ENCODE data around the gene KRT6C. TPM values are rescaled to one million over a fixed set of nuclear protein-coding genes. Genes with fewer than 3 reads are reported as not detected.
A peak's percentile ranks its signal among the peaks of the same experiment; 100 is the strongest.

The KRT6C gene
- total and polyA plus RNA-seq, 2 donors from 2014 or later, result not detected

- no peak for TF ChIP-seq CTCF (IDR thresholded peaks at IDR 0.05; ENCODE audit: borderline replicate concordance, extremely low read depth, insufficient read depth)
- no peak for DNase-seq
- H3K27ac ChIP-seq (ENCODE audit: low read depth in 2 of 2, low read length in 2 of 2), result no peak overlapping the region
- H3K9ac ChIP-seq (ENCODE audit: low read length in 3 of 3), result no peak overlapping the region
- no peak overlapping the region for H3K4me3 ChIP-seq (ENCODE audit: low read length in 3 of 3)
- H3K27me3 ChIP-seq (ENCODE audit: control insufficient read depth, insufficient read depth, low read length), result no peaks in the 10 kb centered on the region
- intact Hi-C loops (cut with DNase I), result no loop called here
- no peak for FAIRE-seq
- no peaks in the 10 kb centered on the region for H3K36me3 ChIP-seq (ENCODE audit: control insufficient read depth in 2 of 3, insufficient read depth in 3 of 3, low read length in 3 of 3)
- H3K4me1 ChIP-seq (ENCODE audit: control insufficient read depth in 2 of 3, insufficient read depth in 2 of 3, low read depth in 1 of 3, low read length in 3 of 3), result no peaks in the 10 kb centered on the region
- H3K9me3 ChIP-seq (ENCODE audit: control insufficient read depth in 2 of 3, insufficient read depth in 1 of 3, low read length in 3 of 3), result no peaks in the 10 kb centered on the region
These were observed 42.6 kb upstream of the KRT6C start for GRCh38 chr12:52515927-52516831.

DNA sequence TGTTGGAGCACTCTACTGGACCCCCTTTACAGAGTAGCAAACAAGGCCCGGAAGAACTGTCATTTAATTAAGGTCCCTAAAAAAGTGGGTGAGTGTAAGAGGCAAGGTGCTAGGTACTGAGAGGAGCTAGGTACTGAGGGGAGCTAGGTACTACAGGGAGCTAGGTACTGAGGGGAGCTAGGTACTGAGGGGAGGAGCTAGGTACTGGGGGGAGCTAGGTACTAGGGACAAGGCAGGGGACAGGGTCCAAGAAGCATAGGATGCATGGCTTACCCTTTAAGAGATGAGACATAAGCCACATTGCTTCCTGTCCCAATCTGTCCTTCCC lies 41.7 kb upstream of the KRT6C start:
- no peaks in the 10 kb centered on the region for H3K9me3 ChIP-seq (ENCODE audit: control insufficient read depth in 2 of 3, insufficient read depth in 1 of 3, low read length in 3 of 3)
- H3K4me1 ChIP-seq (ENCODE audit: control insufficient read depth in 2 of 3, insufficient read depth in 2 of 3, low read depth in 1 of 3, low read length in 3 of 3), result no peaks in the 10 kb centered on the region
- no peak overlapping the region for H3K4me3 ChIP-seq (ENCODE audit: low read length in 3 of 3)
- no peak overlapping the region for H3K9ac ChIP-seq (ENCODE audit: low read length in 3 of 3)
- FAIRE-seq, result no peak
- intact Hi-C loops (cut with DNase I), result no loop called here
- TF ChIP-seq CTCF (IDR thresholded peaks at IDR 0.05; ENCODE audit: borderline replicate concordance, extremely low read depth, insufficient read depth), result no peak
- H3K36me3 ChIP-seq (ENCODE audit: control insufficient read depth in 2 of 3, insufficient read depth in 3 of 3, low read length in 3 of 3), result no peaks in the 10 kb centered on the region
- DNase-seq, result no peak
- H3K27me3 ChIP-seq (ENCODE audit: control insufficient read depth, insufficient read depth, low read length), result no peaks in the 10 kb centered on the region
- no peak overlapping the region for H3K27ac ChIP-seq (ENCODE audit: low read depth in 2 of 2, low read length in 2 of 2)

DNA sequence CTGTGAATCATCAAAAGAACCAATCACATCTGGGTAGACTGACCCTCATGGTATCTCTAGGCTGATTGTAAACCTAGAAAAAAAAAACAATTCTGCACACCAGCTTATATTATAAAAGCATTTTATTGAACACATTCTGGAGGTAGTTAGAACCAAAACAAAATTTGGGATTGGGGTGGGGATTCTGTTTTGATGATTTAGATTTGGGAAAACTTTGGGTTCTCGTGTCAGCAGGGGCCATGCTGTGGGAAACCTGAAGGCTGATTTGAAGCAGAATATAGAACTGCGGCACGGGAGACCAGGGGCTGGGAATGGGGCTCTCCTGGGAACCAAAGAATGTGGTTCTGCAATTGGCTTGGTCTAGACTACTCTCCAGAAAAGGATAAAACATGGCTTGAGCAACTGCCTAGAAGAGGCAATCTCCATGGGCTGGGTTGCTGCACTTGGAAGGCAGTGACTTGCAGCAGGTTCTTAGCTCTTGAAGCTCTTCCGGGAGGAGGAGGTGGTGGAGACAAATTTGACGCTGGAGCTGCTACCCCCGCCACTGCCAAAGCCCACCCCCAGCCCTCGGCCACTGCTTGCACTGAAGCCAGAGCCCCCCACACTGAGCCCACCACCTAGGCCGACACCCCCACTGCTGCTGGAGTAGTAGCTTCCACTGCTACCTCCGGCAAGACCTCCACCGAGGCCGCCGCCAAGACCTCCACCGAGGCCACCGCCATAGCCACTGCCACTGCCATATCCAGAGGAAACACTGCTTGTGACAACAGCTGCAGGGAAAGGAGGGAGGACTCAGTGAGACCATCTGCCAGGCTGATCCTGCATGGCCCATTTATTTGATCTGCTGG lies 41.1 kb upstream of the KRT6C start:
- Histone ChIP-seq H3K9me3 (ENCODE audit: control insufficient read depth in 2 of 3, insufficient read depth in 1 of 3, low read length in 3 of 3) (no peaks in the 10 kb centered on the region), H3K27me3 (ENCODE audit: control insufficient read depth, insufficient read depth, low read length) (no peaks in the 10 kb centered on the region), H3K36me3 (ENCODE audit: control insufficient read depth in 2 of 3, insufficient read depth in 3 of 3, low read length in 3 of 3) (no peaks in the 10 kb centered on the region), H3K9ac (ENCODE audit: low read length in 3 of 3) (no peak overlapping the region), H3K4me1 (ENCODE audit: control insufficient read depth in 2 of 3, insufficient read depth in 2 of 3, low read depth in 1 of 3, low read length in 3 of 3) (no peaks in the 10 kb centered on the region), H3K4me3 (ENCODE audit: low read length in 3 of 3) (no peak overlapping the region), H3K27ac (ENCODE audit: low read depth in 2 of 2, low read length in 2 of 2) (no peak overlapping the region)
- no peak for FAIRE-seq
- peak in 1 of 5 donors; percentile 70 for DNase-seq
- no peak for TF ChIP-seq CTCF (IDR thresholded peaks at IDR 0.05; ENCODE audit: borderline replicate concordance, extremely low read depth, insufficient read depth)
- intact Hi-C loops (cut with DNase I), result no loop called here

All from kidney (tissue), 14 donors.